ENCODE data around the gene RAB14. TPM values are rescaled to one million over a fixed set of nuclear protein-coding genes. Genes with fewer than 3 reads are reported as not detected.
A peak's percentile ranks its signal among the peaks of the same experiment; 100 is the strongest.

The RAB14 gene
- total RNA-seq, 1 experiment from 2014 or later: 48.6 TPM

- H3K4me3 ChIP-seq: no peak overlapping the region
- no peaks in the 10 kb centered on the region for H3K9me3 ChIP-seq (replicated peaks)
- no peak for DNase-seq
- no peak overlapping the region for H3K27ac ChIP-seq
- H3K4me1 ChIP-seq: peaks cover 11% of the 10 kb centered on the region
- no peaks in the 10 kb centered on the region for H3K36me3 ChIP-seq
- H3K27me3 ChIP-seq: no peaks in the 10 kb centered on the region
These were observed 5.8 kb upstream of the RAB14 start for GRCh38 chr9:121207371-121207940.

- Histone ChIP-seq H3K36me3 (no peaks in the 10 kb centered on the region), H3K9me3 (replicated peaks) (no peaks in the 10 kb centered on the region), H3K27ac (no peak overlapping the region), H3K4me3 (no peak overlapping the region), H3K27me3 (no peaks in the 10 kb centered on the region), H3K4me1 (peaks cover 9% of the 10 kb centered on the region)
- DNase-seq: peak; percentile 13 to 40
These were observed 5.1 kb upstream of the RAB14 start for GRCh38 chr9:121206516-121207370.

GRCh38 chr9:121204611-121205010 is 2.9 kb upstream of the RAB14 start:
- no peak overlapping the region for H3K4me3 ChIP-seq
- no peak for DNase-seq
- no peaks in the 10 kb centered on the region for H3K9me3 ChIP-seq (replicated peaks)
- no peak overlapping the region for H3K27ac ChIP-seq
- H3K27me3 ChIP-seq: no peaks in the 10 kb centered on the region
- H3K4me1 ChIP-seq: peaks cover 15% of the 10 kb centered on the region
- H3K36me3 ChIP-seq: no peaks in the 10 kb centered on the region

GRCh38 chr9:121204121-121204520 is 2.5 kb upstream of the RAB14 start:
- Histone ChIP-seq H3K36me3 (no peaks in the 10 kb centered on the region), H3K4me1 (peaks cover 20% of the 10 kb centered on the region), H3K9me3 (replicated peaks) (no peaks in the 10 kb centered on the region), H3K4me3 (no peak overlapping the region), H3K27me3 (no peaks in the 10 kb centered on the region), H3K27ac (no peak overlapping the region)
- no peak for DNase-seq

GRCh38 chr9:121201045-121201737 is 478 bp downstream of the RAB14 start:
- Histone ChIP-seq H3K36me3 (no peaks in the 10 kb centered on the region; the same call in 1 of the 2 replicates), H3K27ac (peak overlapping the region; percentile 41; the same call in 1 of the 2 replicates), H3K27me3 (no peaks in the 10 kb centered on the region), H3K9me3 (replicated peaks) (no peaks in the 10 kb centered on the region), H3K4me3 (peak overlapping the region; percentile 82), H3K4me1 (peaks cover 24% of the 10 kb centered on the region)
- DNase-seq: peak; percentile 50 to 55

GRCh38 chr9:121200356-121200755 is 1.3 kb downstream of the RAB14 start:
- no peaks in the 10 kb centered on the region; the same call in 1 of the 2 replicates for H3K36me3 ChIP-seq
- H3K4me3 ChIP-seq: peak overlapping the region; percentile 82
- no peak for DNase-seq
- H3K27me3 ChIP-seq: no peaks in the 10 kb centered on the region
- no peaks in the 10 kb centered on the region for H3K9me3 ChIP-seq (replicated peaks)
- H3K4me1 ChIP-seq: peaks cover 24% of the 10 kb centered on the region
- H3K27ac ChIP-seq: no peak overlapping the region

GRCh38 chr9:121199921-121200320 is 1.7 kb downstream of the RAB14 start:
- no peak overlapping the region for H3K27ac ChIP-seq

GRCh38 chr9:121198512-121199042 is 3.1 kb downstream of the RAB14 start:
- Histone ChIP-seq H3K4me1 (peaks cover 24% of the 10 kb centered on the region), H3K4me3 (no peak overlapping the region)

More at GRCh38 chr9:121199921-121200320, 1.7 kb downstream of the RAB14 start:
- DNase-seq: no peak
- no peaks in the 10 kb centered on the region; the same call in 1 of the 2 replicates for H3K36me3 ChIP-seq
- peak overlapping the region; percentile 82 for H3K4me3 ChIP-seq
- H3K27me3 ChIP-seq: no peaks in the 10 kb centered on the region
- H3K9me3 ChIP-seq (replicated peaks): no peaks in the 10 kb centered on the region
- H3K4me1 ChIP-seq: peaks cover 24% of the 10 kb centered on the region

GRCh38 chr9:121197132-121197531 is 4.5 kb downstream of the RAB14 start:
- no peak for DNase-seq
- Histone ChIP-seq H3K4me3 (no peak overlapping the region), H3K9me3 (replicated peaks) (no peaks in the 10 kb centered on the region), H3K27ac (no peak overlapping the region), H3K4me1 (peaks cover 27% of the 10 kb centered on the region), H3K36me3 (peaks cover under 1% of the 10 kb centered on the region), H3K27me3 (no peaks in the 10 kb centered on the region)

More at GRCh38 chr9:121198512-121199042, 3.1 kb downstream of the RAB14 start:
- Histone ChIP-seq H3K27ac (no peak overlapping the region), H3K27me3 (no peaks in the 10 kb centered on the region), H3K36me3 (no peaks in the 10 kb centered on the region; the same call in 1 of the 2 replicates), H3K9me3 (replicated peaks) (no peaks in the 10 kb centered on the region)
- DNase-seq: no peak

- Histone ChIP-seq H3K36me3 (peaks cover 3% of the 10 kb centered on the region), H3K27ac (no peak overlapping the region), H3K4me3 (no peak overlapping the region), H3K9me3 (replicated peaks) (no peaks in the 10 kb centered on the region), H3K4me1 (peaks cover 27% of the 10 kb centered on the region), H3K27me3 (no peaks in the 10 kb centered on the region)
- no peak for DNase-seq
These were observed 5.3 kb downstream of the RAB14 start for GRCh38 chr9:121196389-121196788.

GRCh38 chr9:121194730-121195129 is 6.9 kb downstream of the RAB14 start:
- no peaks in the 10 kb centered on the region for H3K27me3 ChIP-seq
- no peak for DNase-seq
- H3K4me3 ChIP-seq: no peak overlapping the region
- H3K9me3 ChIP-seq (replicated peaks): no peaks in the 10 kb centered on the region
- H3K4me1 ChIP-seq: peaks cover 23% of the 10 kb centered on the region
- H3K27ac ChIP-seq: no peak overlapping the region
- H3K36me3 ChIP-seq: peaks cover 8% of the 10 kb centered on the region

- H3K27me3 ChIP-seq: no peaks in the 10 kb centered on the region
- H3K4me3 ChIP-seq: no peak overlapping the region
- H3K9me3 ChIP-seq (replicated peaks): no peaks in the 10 kb centered on the region
- no peak for DNase-seq
- peaks cover 8% of the 10 kb centered on the region; the same call in 1 of the 2 replicates for H3K4me1 ChIP-seq
- H3K27ac ChIP-seq: no peak overlapping the region
- H3K36me3 ChIP-seq: peaks cover 11% of the 10 kb centered on the region
These were observed 8.6 kb downstream of the RAB14 start for GRCh38 chr9:121192959-121193640.

- no peak overlapping the region for H3K4me3 ChIP-seq
- no peaks in the 10 kb centered on the region for H3K27me3 ChIP-seq
- no peaks in the 10 kb centered on the region for H3K9me3 ChIP-seq (replicated peaks)
- peaks cover 5% of the 10 kb centered on the region; the same call in 1 of the 2 replicates for H3K4me1 ChIP-seq
- no peak overlapping the region for H3K27ac ChIP-seq
- DNase-seq: no peak
- peaks cover 13% of the 10 kb centered on the region for H3K36me3 ChIP-seq
These were observed 9.2 kb downstream of the RAB14 start for GRCh38 chr9:121192518-121192917.

- DNase-seq: no peak
- Histone ChIP-seq H3K4me3 (no peak overlapping the region), H3K27ac (no peak overlapping the region), H3K36me3 (peaks cover 19% of the 10 kb centered on the region), H3K4me1 (peaks cover 5% of the 10 kb centered on the region; the same call in 1 of the 2 replicates), H3K9me3 (replicated peaks) (no peaks in the 10 kb centered on the region), H3K27me3 (no peaks in the 10 kb centered on the region)
These were observed 10.4 kb downstream of the RAB14 start for GRCh38 chr9:121191235-121191634.
